ENCODE measurements around the gene SCARB1.

- no peak for TF ChIP-seq POLR2AphosphoS5 (IDR thresholded peaks at IDR 0.05; ENCODE audit: borderline replicate concordance, low read depth, low read length)
- no peak for TF ChIP-seq EZH2 (IDR thresholded peaks at IDR 0.05)
- no peak for TF ChIP-seq FOXP2 (optimal IDR thresholded peaks at IDR 0.05; ENCODE audit: control extremely low read depth, extremely low read length, insufficient read depth)
Observed at GRCh38 chr12:124837958-124838803, 25.5 kb downstream of the SCARB1 start.

Data from SK-N-MC (cell line).